NCI-H1417 (cell line): ENCODE results near the gene EYA3.
A peak's percentile ranks its signal among the peaks of the same experiment; 100 is the strongest.

Experiments used
- DNase-seq, 3 experiments: peaks; one replicate each; lab custom pipeline; 2025; lab: John Stamatoyannopoulos, UW

Gene EYA3

DNA sequence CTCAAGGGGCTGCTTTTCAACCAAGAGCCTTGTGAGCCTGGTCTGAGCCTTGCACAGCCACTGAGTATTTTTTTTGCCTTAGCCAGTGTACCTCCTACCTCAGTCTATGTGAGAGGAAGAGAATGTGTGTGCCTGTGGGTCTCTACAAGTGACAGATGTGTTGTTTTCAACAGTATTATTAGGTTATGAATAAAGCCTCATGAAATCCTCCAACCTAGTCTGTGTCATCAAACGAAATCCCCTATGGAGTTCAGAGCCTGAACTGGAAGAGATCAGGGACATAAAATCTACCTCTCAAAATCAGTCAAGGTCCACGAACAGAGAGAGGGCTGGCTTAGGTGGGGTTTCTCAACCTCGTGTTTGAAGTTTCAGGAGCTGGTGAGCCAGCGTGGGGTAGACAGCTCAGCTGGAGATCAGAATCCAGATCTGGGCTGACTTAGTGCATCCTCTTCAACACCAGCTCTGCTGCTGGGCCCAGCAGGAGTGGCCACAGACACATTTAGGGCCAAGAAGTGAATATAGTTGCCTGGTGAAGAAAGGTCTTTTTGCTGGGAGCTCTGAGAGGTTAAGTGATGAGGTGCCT lies 120.4 kb downstream of the EYA3 start:
- DNase-seq, result no peak

DNA sequence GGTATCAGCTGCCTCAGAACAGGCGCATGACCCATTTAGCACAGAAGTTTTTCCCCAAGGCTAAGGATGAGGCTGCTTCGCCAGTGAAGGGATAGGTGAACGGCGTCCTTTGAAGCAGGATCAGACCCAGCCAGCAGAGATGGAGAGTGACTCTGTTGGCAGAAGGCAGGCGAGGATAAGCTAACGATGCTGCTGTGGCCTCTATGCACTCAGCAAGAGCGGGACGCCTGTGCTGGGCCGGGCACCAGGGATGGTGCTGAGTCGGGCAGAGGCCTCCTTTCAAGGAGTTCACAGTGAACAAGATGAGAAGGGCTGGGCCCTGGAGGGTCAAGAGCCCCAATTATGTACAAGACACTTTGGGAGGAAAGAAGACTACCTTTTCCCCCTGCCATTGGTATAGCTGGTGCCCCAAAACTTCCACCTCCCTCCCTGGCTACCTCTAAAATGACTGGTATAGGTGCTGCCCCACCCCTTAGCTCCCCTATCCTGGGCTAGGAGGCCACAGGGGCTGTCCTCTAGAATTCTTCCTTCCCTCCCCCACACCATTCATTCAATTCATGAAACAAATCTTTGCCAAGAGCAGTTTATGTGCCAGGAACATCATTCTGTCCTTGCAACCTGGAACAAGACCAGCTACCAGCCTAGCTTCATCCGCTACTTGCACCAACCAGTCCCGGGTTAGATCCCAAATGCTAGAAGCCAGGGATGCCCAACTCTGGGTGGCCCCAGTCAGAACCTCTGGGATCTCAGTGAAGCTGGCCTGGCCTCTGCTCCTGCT lies 121.1 kb downstream of the EYA3 start:
- DNase-seq, result no peak

DNA sequence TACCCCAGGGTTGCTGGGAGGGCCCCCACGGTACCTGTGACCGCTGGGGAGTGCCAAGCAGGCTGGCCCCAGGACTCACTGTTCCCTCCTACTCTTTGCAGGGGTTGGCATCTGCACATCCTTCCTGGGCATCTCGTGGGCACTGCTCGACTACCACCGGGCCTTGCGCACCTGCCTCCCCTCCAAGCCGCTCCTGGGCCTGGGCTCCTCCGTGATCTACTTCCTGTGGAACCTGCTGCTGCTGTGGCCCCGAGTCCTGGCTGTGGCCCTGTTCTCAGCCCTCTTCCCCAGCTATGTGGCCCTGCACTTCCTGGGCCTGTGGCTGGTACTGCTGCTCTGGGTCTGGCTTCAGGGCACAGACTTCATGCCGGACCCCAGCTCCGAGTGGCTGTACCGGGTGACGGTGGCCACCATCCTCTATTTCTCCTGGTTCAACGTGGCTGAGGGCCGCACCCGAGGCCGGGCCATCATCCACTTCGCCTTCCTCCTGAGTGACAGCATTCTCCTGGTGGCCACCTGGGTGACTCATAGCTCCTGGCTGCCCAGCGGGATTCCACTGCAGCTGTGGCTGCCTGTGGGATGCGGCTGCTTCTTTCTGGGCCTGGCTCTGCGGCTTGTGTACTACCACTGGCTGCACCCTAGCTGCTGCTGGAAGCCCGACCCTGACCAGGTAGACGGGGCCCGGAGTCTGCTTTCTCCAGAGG lies 121.9 kb downstream of the EYA3 start:
- DNase-seq, result no peak

DNA sequence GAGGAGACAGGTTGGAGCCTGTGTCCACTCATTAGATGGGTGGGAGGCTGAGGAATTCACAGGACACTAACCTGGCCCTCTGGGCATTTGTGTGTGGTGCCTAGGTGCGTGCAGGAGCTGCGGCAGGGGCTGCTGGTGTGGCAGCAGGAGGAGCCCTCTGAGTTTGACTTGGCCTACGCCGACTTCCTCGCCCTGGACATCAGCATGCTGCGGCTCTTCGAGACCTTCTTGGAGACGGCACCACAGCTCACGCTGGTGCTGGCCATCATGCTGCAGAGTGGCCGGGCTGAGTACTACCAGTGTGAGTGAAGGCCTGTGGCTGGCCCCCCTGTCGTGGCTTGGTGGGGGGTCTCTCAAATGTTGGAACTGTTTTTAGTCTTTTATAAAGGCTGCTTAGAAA lies 125.0 kb downstream of the EYA3 start:
- no peak for DNase-seq

DNA sequence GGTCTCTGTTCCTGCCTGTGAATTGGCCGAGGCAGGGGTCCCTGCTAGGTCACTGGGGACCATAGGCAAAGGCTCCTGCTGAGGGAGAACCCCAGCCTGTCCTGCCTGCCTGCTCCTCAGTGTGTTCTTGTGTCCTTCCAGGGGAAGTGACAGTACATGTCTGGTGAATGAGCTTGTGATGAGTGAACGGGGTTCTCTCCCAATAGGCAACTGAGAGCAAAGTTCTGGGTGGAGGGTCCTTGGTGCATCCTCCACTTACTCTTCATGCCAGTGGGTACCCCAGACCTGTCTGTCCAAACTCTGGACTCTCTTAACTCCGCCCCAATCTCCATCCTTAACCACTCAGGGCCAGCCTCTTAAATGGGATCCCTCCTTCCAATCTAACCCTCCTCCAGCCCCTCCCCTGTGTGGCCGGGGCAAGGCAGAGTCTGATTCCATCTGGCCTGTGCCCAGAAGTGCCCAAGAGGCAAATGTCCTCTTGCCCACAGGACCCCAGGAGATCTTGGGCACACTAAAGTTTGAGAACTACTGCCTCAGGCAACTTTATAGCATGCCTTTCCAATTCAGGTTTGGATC lies 126.7 kb downstream of the EYA3 start:
- DNase-seq, result no peak

DNA sequence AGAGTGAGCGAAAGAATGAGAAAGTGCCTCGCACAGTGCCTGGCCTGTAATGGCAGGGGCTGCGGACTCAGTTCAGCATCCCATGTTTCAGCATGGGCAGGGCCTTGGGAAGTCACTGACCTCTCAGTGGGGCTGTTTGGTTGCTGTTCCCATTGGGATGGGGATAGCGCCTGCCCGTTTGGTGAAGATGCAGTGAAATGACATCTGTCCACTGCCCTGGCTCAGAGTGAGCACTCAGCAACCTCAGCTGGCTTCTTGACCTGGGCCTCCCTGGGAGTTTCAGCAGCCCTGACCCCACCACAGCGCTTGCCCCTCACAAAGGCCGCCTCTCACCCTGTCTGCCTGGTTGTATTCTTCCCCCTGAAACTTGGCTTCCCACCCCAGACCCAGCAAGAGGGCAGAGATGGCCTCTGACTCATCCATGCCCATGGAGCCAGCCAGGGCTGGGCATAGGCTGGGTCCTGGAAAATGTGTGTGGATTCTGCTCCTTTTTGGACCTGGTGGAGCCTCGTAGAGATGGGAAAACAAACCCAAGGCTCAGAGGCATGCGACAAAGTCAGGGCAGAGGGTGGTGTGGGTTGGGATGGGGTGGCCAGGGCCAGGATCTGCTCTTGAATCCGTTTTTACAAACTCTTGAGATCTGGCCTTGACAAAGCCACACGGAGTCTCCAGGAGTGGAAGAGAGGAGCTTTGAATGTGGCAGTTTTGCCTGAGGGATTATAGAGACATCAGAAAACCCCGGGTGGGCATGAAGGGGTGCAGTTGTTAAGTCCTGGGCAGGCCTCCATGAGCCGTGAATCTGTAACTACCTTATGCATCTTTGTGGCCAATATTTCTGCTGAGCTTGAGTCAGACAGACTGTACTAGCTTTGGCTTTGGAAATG lies 127.4 kb downstream of the EYA3 start:
- no peak for DNase-seq

DNA sequence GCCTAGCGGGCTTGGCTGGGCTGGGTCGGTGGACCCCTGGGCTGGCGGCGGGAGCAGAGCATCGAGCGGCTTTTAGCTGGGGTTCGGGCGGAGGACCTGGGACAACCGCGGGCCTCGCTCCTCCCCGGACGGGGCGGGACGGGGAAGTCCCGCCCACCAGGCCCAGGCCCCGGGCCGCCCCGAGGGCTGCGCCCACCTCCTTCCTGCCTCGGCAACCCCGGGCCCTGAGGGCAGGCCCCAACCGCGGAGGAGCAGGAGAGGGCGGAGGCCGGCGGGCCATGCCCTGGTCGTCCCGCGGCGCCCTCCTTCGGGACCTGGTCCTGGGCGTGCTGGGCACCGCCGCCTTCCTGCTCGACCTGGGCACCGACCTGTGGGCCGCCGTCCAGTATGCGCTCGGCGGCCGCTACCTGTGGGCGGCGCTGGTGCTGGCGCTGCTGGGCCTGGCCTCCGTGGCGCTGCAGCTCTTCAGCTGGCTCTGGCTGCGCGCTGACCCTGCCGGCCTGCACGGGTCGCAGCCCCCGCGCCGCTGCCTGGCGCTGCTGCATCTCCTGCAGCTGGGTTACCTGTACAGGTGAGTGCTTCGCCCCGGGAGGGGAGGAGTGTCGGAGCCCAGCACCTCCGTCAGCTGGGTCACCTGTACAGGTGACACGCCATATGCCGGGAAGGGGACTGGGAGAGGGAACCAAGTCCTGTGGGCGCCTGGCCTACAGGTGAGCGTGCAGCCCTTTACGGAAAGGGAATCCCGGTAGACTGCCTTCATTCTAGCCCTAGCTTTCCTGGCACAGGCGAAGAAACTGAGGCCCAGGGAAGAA lies 128.4 kb downstream of the EYA3 start, which contains the start of gene XKR8:
TSS of gene XKR8 (plus strand) at position 182 of the 812 bp plus-strand sequence. CDS start at position 279, 97 bp downstream.
- peak in 1 of 3 experiments; percentile 72 for DNase-seq

DNA sequence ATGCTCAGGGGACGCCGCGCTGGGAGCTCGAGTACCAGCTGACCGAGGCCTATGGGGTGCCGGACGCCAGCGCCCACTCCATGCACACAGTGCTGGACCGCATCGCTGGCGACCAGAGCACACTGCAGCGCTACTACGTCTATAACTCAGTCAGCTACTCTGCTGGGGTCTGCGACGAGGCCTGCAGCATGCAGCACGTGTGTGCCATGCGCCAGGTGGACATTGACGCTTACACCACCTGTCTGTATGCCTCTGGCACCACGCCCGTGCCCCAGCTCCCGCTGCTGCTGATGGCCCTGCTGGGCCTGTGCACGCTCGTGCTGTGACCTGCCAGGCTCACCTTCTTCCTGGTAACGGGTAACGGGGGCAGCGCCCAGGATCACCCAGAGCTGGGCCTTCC lies 129.9 kb downstream of the EYA3 start:
- DNase-seq, result no peak

DNA sequence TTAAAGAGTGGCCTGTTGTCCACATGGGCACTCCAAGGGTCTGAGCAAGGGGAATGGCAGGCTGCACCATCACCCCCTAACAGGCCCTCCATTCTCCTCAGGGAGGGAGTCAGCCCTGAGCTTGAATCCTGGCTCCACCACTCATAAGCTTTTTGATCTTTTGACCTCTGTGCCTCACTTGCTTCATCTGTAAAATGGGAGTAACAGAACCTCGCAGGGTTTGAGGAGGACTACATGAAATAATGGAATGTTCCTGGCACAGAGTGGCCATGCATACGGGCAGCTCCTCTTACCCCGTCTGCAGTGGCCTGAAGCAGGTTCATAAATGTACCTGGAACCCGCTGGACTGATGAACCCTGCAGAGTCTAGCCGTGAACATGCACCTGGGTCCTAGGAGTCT lies 130.8 kb downstream of the EYA3 start:
- no peak for DNase-seq

DNA sequence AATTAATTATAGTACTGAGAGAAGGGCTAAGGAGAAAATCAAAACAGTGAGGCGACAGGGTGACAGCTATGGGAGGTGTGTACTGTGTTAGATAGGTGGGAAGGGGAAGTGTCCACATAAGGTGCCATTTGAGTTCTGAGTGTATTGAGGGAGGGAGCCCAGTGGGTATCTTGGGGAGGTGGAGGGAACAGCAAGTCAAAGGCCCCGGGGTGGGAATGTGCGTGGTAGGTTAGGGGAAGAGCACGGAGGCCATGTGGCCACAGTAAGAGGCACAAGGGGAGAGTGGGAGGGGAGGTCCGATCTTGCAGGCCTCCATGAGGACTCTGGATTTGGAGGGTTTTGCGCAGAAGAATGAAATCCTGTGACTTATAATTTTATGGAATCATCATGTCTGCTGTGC lies 131.6 kb downstream of the EYA3 start:
- no peak for DNase-seq

DNA sequence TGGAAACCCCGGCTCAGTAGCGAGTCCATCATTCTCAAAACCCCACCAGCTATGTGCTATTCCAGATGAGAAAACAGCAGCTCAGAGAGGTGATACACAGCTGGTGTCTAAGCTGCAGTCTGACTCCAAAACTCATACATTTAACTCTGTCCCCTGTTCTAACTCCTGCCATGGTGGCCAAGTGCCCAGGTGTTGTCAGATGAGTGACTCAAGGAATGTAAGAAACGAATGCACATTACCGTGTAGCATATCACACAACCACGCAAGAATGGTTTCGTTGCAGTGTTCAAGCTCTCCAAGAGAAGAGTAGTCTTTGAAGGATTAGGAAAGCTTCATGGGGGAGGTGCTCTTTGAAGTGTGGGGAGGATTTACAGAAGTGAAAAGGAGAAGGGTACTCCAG lies 133.3 kb downstream of the EYA3 start:
- DNase-seq, result no peak

DNA sequence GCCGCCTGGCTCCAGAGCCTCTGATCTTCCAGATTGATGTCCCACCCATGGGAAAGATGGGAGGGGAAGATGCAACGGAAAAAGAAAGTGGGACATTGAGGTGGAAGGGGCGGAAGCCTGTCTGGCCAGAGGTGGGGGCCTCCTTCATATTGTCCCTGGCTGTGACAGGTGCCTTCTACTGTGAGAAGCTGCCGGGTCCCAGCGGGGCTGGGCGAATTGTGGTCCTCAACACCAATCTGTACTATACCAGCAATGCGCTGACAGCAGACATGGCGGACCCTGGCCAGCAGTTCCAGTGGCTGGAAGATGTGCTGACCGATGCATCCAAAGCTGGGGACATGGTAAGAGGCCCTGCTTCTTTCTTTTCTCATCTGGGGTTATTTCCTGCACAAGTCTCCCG lies 134.2 kb downstream of the EYA3 start:
- DNase-seq, result no peak

DNA sequence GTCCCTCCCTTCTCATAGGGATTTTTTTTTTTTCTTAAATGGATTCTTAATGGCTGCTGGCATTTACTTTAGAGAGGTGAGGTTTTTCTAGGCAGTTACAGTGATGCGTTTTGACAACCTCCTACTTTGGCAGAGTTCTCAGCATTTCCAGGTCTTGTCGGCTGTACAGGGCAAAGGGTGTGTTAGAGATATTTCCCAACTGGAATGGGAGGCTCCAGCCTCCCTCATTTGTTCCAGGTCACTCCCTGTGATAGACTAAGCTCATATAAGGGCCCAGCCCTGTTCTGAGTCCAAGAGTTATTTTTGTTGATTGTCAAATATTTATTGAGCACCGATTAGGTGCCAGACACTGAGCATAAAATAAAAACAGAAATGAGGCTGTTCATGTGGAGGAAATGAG lies 136.3 kb downstream of the EYA3 start:
- DNase-seq, result no peak

DNA sequence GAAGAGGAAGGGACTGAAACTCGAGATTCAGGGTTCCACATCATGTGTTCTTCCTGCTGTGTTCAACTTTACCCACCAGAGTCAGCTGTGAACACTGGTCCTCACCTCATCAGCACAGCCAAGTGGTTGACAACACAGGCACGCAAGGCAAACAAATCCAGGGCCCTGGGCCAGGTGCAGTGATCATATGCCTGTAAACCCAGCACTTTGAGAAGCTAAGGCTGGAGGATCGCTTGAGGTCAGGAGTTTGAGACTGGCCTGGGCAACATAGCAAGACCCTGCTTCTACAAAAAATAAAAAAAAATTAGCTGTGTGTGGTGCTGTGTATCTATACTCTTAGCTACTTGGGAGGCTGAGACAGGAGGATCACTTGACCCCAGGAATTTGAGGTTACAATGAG lies 137.0 kb downstream of the EYA3 start:
- DNase-seq, result peak in 1 of 3 experiments; percentile 19

DNA sequence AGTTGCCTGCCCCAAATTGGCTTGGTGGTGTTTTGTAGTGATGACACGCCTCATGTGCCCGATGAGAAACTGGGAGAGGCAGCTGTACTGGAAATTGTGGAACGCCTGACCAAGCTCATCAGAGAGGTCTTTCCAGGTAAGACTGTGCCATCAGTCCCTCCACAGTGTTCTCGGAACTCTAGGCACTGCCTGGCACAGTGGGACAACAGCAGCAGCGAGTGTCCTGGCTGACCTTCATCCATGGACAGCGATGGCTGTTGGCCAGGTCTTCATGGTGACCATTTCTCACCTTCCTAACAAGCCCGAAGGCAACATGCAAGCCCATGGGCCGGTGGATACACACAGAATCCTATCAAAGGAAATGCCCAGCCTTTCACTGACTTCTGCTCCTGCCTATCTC lies 139.4 kb downstream of the EYA3 start:
- DNase-seq, result no peak

DNA sequence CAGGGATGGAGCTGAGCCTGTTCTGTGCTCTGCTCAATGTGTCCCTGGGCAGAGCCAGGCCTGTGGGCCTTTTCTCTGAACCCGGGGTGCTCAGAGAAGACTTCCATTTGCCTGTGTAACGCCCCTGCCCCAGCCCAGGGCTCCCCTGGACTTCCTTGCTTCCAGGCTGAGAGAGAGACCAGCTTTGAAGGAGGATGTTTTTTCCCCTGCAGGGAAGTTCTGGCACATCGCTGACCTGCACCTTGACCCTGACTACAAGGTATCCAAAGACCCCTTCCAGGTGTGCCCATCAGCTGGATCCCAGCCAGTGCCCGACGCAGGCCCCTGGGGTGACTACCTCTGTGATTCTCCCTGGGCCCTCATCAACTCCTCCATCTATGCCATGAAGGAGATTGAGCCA lies 143.4 kb downstream of the EYA3 start:
- DNase-seq, result no peak

DNA sequence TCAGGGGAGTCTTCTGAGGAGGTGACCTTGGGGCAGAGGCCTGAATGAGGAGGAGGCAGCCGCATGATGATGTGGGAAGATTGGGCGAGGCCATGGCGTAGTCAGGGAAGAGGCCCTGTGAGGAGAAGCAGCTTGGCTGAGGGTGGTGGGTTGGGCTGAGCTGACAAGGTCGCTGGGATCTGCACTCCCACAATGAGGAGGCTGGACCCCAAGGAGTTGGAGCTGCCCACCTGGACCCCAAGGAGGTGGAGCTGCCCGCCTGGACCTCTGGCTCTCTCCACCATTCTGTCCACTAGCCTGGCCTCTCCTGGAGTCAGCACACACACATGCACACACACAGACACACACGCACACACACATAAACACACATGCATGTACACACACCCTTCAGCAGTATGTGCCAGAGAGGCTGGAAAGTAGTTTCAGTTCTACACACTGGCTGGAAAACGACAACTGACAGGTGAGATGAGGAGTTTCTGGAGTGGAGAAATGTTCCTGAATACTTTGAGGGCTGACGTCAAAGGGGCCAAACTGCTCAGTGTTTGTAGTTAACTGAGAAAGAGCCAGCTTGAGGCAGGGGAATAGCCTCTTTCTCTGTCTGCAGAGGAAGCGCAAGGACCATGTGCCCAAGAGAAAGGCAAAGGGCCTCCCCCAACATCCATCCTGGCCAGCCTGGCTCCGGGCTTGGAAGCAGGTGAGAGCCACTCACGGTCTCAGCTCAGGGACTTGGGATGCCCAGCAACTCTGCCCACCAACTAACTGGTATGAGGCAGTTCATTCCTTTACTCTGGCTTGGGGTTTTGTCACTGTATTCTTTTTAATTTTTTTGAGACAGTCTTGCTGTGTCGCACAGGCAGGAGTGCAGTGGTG lies 146.5 kb downstream of the EYA3 start:
- no peak for DNase-seq

DNA sequence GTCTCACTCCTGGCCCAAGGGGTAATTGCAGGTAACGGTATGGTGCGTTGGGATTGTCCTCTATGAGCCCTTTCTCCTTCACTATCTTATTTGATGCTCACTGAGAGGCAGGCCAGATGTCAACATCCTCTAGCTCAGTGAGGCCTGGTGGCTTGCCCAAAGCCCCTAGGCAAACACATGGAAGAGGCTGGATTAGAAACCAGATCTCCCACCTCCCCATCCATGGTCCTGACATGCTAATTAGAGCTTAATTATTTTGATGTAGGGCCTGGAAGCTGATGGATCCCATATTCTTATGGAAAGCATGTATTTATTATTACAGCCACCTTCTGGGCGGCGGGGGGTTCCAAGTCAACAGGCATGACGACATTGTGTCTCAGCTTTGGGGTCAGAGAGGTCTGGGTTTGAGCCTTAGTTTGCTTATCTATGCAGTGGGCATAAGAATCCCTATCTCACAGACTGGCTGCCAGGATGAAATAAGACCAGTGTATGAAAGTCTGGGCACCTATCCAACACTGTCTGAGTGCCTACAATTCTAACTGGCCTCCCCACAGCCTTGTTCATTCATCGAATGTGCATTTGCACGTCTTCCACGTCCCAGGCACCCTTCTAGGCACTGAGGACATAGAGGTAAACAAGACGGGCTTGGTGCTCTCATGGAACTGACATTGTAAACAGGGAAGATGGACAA lies 147.4 kb downstream of the EYA3 start:
- DNase-seq, result no peak

DNA sequence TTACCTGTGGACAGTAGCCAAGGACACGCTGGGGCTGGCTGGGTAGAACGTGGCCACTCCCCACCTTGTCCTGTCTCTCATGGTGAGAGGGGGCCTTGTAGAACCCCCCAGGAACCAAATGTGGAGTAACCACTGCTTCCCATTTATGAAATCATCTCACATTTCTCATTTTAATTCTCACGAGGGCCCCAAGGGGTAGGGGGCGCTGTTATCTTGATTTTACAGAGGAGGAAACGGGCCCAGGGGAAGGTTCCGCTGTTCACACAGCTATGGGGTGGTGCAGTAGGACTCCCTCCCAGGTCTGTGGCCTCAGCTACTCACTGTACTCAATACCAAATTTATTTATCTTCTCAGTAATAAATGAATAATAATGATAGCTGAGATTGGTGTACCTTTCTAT lies 148.1 kb downstream of the EYA3 start:
- DNase-seq, result peak in 1 of 3 experiments; percentile 6
